GM18867 (cell line): ENCODE data around the gene ZNF746.
"Not testable (repeated sequence)": the region's sequence is repeated elsewhere in the genome, so short reads cannot be mapped to it uniquely, and the experiment has no call there.

Source experiments
- ATAC-seq: cut with Tn5 transposase; IDR thresholded peaks from one replicate; pipeline ENCODE4 v1.9.1; 2021; ENCODE audit warnings: mild to moderate bottlenecking, moderate library complexity; ENCODE audit not compliant: unreplicated experiment

ZNF746 gene

GRCh38 chr7:149497467-149498261 is at the start of gene ZNF746:
ZNF746 (minus strand) TSS chr7:149497809; CDS start chr7:149497536, 273 bp downstream.
- peak; percentile 95 for ATAC-seq

DNA sequence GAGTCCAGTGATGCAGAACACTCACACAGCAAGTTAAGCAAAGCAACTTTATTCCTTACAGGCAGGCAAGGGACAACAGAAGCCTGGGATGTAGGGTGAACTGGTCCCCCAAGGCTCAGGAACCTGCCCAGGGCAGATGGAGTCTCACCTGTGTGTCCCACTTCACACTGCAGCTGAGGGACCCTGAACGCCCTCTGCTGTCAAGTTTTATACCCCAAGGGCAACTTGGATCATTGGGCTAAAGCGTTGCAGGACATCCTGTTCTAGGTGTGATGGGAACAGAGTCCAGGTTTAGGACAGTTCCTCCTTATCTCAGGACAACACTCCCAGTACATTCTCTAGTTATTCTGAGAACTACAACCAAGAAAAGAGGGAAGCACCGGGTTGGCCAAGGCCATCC is 49.5 kb upstream of the ZNF746 start:
- no peak for ATAC-seq

DNA sequence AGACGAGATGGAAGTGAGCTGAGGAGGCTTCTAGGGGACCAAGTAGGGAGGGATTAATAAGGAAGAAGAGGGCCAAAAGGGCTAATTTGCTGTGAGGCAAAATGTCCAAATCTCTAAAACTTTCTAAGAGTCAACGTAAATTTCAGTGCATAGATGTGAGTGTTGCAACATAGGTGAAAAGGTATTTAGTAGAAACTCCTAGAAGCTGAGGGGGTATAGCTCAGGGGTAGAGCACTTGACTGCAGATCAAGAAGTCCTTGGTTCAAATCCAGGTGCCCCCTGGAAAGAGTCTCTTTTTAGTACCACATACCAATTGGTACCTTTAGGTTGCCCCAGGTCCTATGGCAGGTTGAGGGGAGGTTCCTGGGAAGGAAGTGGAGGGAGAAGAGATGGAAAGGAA is 48.7 kb upstream of the ZNF746 start:
- ATAC-seq = no peak

- ATAC-seq = no peak
These were observed 46.4 kb upstream of the ZNF746 start for GRCh38 chr7:149544028-149544427.

- no peak for ATAC-seq
These were observed 35.0 kb upstream of the ZNF746 start for GRCh38 chr7:149532654-149533053.

GRCh38 chr7:149529136-149529718 is 31.6 kb upstream of the ZNF746 start:
- no peak for ATAC-seq

DNA sequence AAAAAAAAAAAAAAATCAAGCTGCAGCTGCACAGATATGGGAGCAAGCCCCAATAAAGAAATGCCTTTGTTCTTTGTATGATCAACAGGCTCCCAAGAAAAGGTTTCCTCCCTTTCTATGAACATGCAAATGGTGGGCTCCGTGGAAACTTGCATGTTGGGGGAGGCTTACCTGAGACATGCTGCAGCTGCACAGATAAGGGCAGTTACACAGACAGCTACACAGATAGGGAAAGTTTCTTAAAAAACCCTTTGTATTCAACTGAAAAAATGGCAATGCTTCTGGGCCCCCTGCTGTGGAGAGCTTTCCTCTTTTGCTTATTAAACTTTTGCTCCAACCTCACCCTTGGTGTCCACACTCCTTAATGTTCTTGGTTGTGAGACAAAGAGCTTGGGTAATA is 29.8 kb upstream of the ZNF746 start:
- ATAC-seq = no peak

DNA sequence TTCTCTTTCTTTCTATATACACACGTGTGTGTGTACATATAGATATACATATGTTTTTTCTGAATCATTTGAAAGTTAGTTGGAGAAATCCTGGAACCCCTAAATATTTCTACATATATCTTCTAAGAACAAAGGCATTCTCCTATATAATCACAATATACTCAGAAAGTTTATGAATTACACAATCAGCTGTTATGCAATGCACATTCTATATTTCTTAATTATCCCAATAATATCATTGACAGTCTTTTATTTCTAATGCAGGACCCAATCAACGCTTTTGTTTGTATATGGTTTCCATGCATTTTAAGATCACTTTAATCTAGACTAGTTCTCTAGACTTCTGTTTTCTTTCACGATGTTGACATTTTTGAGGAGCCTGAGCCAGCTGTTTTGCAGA is 27.7 kb upstream of the ZNF746 start:
- no peak for ATAC-seq

DNA sequence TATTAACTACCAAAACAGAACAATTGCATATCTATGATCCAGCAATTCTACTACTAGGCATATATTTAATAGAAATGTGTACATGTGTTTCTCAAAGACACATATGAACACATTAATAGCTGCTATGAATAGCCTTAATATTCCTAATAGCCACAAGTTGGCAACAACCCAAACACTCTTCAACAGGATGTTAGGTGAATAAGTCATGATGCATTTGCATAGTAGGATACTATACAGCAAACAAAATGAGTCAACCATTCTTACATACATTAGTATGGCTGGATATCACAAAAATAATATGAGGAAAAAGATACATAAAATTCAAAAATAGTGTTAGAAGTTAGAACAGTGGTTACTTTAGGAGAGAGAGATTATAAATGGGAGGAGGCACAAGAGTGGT is 26.8 kb upstream of the ZNF746 start:
- no peak for ATAC-seq

- no peak for ATAC-seq
These were observed 12.6 kb upstream of the ZNF746 start for GRCh38 chr7:149510248-149510647.

DNA sequence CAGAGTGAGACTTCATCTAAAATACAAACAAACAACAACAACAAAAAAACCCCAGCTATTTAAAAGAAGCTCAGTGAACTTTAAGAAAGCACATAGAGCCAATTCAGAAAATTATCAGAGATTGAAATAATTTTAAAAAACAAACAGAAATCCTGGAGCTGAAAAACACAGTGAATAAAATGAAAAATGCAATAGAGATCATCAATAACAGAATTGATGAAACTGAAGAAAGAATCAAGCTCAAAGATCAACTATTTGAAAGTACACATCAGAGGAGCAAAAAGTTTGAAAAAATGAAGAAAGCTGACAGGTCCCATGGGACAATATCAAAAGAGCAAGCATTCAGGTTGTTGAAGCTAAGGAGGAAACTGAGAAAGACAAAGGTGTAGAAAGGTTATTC is 12.2 kb upstream of the ZNF746 start:
- no peak for ATAC-seq

GRCh38 chr7:149505551-149505950 is 7.9 kb upstream of the ZNF746 start:
- no peak for ATAC-seq

- ATAC-seq = no peak
These were observed 4.0 kb upstream of the ZNF746 start for GRCh38 chr7:149501651-149502050.

- ATAC-seq = no peak
These were observed 3.3 kb upstream of the ZNF746 start for GRCh38 chr7:149500910-149501309.

GRCh38 chr7:149500201-149500600 is 2.6 kb upstream of the ZNF746 start:
- no peak for ATAC-seq

- no peak for ATAC-seq
These were observed 1.2 kb upstream of the ZNF746 start for GRCh38 chr7:149498811-149499210.

GRCh38 chr7:149496642-149497391 is 792 bp downstream of the ZNF746 start:
- peak; percentile 40 for ATAC-seq

GRCh38 chr7:149495785-149496641 is 1.6 kb downstream of the ZNF746 start:
- no peak for ATAC-seq

- no peak for ATAC-seq
These were observed 2.8 kb downstream of the ZNF746 start for GRCh38 chr7:149494738-149495368.

- not testable (repeated sequence) for ATAC-seq
These were observed 3.6 kb downstream of the ZNF746 start for GRCh38 chr7:149493975-149494374.
